ENCODE data around the gene SIDT2.
A peak's percentile ranks its signal among the peaks of the same experiment; 100 is the strongest.

The SIDT2 gene

GRCh38 chr11:117197516-117198456 is 19.2 kb downstream of the SIDT2 start:
- H3K27ac ChIP-seq, result no peak overlapping the region
- POLR2A ChIA-PET (ENCODE audit: low non-redundant PET), result no interaction called here
- TF ChIP-seq CTCF (conservative IDR thresholded peaks at IDR 0.05; ENCODE audit: low read depth), result no peak; the same call in 1 of the 2 replicates
- CTCF ChIA-PET, result interaction anchor here (0.6 to 1.4 kb wide), 3 partner anchors 29 to 193 kb away, joined by 3 to 4 read pairs (median 3); no protein-coding TSS in a partner anchor
- no peak for DNase-seq (ENCODE audit: low spot score)

GRCh38 chr11:117198613-117199012 is 20.1 kb downstream of the SIDT2 start:
- no peak for DNase-seq (ENCODE audit: low spot score)
- peak overlapping the region; percentile 63 for H3K27ac ChIP-seq
- ChIA-PET POLR2A (ENCODE audit: low non-redundant PET) (no interaction called here), CTCF (interaction anchor here (0.6 kb wide), 1 partner anchor 407 kb away, joined by 3 read pairs; the partner anchor contains the start of gene APOA5)
- no peak for TF ChIP-seq CTCF (conservative IDR thresholded peaks at IDR 0.05; ENCODE audit: low read depth)

GRCh38 chr11:117199053-117199915 is 20.7 kb downstream of the SIDT2 start, which contains the start of gene TAGLN:
TSS of gene TAGLN (plus strand) at chr11:117199370. CDS start at chr11:117203014, 3,644 bp downstream.
- peak; percentile 86 for DNase-seq (ENCODE audit: low spot score)
- TF ChIP-seq CTCF (conservative IDR thresholded peaks at IDR 0.05; ENCODE audit: low read depth), result no peak
- H3K27ac ChIP-seq, result peak within 1 kb of the TSS; percentile 63
- CTCF ChIA-PET, result interaction anchor here (0.6 kb wide), 1 partner anchor 408 kb away, joined by 3 read pairs; the partner anchor contains the start of gene APOA5
- POLR2A ChIA-PET (ENCODE audit: low non-redundant PET), result no interaction called here

GRCh38 chr11:117199916-117200812 is 21.6 kb downstream of the SIDT2 start:
- TF ChIP-seq CTCF (conservative IDR thresholded peaks at IDR 0.05; ENCODE audit: low read depth), result no peak
- POLR2A ChIA-PET (ENCODE audit: low non-redundant PET), result no interaction called here
- CTCF ChIA-PET, result no interaction called here
- no peak for DNase-seq (ENCODE audit: low spot score)
- H3K27ac ChIP-seq, result peak overlapping the region; percentile 63

- ChIA-PET POLR2A (ENCODE audit: low non-redundant PET) (no interaction called here), CTCF (no interaction called here)
- DNase-seq (ENCODE audit: low spot score), result no peak
- TF ChIP-seq CTCF (conservative IDR thresholded peaks at IDR 0.05; ENCODE audit: low read depth), result no peak
- H3K27ac ChIP-seq, result no peak overlapping the region
Measured at GRCh38 chr11:117200813-117201657, 22.5 kb downstream of the SIDT2 start.
